ENCODE measurements around the gene PYGB.

Gene PYGB

DNA sequence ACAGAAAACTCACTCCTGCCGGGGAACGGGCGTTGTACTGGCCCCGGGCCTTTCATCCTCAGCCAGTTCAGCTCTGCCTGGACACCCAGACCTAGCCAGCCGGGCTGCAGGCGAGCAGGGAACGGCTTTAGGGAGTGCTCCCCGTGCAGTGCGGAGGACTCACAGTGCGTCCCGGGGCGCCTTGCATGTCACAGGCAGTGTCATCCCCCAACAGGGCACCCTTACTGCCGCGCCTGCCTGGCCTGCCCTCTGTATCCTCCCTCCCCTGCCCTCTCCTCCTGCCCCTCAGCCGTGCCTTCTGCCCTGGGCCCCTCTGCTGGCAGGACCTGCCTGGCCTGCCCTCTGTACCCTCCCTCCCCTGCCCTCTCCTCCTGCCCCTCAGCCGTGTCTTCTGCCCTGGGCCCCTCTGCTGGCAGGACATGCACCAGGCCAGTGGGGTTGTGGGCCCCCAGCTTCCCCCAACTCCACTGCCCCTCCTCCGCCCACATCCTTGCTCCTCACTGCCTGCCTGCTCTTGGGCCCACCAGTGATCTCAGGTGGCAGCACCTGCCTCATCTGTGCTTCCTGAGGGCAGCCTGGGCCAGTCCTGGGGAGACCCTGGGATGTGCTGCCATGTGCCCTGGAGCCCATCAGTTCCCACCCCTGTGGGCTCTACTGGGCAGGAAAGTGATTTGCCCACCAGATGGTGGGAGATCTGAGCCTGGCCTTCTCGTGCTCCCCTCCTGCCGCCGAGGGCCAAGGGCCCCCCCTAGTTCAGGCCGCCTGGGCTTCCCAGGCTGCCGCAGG lies 43.0 kb downstream of the PYGB start:
- TF ChIP-seq, protein P1, sequence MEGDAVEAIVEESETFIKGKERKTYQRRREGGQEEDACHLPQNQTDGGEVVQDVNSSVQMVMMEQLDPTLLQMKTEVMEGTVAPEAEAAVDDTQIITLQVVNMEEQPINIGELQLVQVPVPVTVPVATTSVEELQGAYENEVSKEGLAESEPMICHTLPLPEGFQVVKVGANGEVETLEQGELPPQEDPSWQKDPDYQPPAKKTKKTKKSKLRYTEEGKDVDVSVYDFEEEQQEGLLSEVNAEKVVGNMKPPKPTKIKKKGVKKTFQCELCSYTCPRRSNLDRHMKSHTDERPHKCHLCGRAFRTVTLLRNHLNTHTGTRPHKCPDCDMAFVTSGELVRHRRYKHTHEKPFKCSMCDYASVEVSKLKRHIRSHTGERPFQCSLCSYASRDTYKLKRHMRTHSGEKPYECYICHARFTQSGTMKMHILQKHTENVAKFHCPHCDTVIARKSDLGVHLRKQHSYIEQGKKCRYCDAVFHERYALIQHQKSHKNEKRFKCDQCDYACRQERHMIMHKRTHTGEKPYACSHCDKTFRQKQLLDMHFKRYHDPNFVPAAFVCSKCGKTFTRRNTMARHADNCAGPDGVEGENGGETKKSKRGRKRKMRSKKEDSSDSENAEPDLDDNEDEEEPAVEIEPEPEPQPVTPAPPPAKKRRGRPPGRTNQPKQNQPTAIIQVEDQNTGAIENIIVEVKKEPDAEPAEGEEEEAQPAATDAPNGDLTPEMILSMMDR (conservative IDR thresholded peaks at IDR 0.05): no peak
- no peak overlapping the region for H3K27ac ChIP-seq

DNA sequence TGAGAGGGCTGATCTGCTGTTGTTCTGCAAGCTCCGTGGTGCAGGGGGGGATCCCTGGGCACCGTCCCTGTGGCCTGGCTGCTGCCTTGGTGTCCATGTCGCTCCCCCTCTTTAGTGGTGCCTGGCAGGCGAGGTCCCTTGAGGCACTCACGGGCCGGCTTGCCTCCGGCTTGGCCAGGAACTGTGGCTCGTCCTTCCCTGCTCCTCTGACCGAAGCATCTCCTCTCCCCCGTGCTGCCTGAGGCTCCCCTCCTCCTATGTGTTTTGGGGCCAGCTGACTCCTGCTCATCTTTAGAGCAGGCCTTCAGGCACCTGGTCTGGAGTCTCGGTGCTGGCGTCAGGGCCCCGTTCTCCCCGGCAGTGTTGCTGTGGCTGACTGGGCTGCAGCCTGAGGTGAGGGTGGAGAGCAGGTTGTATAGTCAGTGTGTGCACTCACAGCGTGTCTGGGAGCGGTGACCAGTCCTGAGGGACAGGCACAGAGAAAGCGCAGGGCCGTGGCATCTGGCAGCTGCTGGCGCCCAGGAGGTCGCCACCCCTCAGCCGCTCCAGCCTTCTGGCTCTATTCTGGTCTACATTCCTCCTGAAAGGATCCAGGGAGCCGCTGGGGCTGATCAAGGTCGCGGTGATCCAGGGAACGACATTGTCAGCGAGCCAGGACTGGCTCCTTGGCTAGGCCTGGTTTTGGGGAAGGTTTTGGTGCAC lies 43.7 kb downstream of the PYGB start:
- TF ChIP-seq, protein P1 (conservative IDR thresholded peaks at IDR 0.05): no peak
- no peak overlapping the region for H3K27ac ChIP-seq

DNA sequence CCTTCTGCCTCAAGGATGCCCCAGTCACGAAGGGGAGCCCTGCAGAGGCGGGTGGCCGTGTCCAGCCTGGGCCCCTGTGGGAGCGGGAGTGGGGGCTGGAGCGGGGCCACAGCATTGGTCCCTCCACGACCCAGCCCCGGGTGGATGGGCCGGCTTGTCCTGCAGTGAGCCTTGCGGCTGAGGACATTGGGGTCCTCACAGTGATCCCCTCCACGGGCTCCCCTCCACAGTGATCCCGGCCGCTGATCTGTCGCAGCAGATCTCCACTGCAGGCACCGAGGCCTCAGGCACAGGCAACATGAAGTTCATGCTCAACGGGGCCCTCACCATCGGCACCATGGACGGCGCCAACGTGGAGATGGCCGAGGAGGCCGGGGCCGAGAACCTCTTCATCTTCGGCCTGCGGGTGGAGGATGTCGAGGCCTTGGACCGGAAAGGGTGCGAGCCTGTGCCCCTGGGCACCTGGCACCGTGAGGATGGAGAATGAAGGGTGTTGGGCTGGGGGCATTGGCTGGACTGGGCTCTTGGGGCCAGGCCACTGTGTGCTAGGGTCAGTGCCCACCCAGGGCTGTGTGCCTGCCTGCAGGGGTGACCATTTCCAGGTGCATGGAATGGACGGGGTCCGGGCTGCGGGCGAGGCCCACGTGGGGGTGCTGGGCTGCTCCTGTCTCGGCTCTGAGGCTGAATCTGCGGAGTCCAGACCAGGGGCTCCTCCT lies 44.4 kb downstream of the PYGB start:
- no peak overlapping the region for H3K27ac ChIP-seq
- TF ChIP-seq, protein P1 (conservative IDR thresholded peaks at IDR 0.05): no peak

DNA sequence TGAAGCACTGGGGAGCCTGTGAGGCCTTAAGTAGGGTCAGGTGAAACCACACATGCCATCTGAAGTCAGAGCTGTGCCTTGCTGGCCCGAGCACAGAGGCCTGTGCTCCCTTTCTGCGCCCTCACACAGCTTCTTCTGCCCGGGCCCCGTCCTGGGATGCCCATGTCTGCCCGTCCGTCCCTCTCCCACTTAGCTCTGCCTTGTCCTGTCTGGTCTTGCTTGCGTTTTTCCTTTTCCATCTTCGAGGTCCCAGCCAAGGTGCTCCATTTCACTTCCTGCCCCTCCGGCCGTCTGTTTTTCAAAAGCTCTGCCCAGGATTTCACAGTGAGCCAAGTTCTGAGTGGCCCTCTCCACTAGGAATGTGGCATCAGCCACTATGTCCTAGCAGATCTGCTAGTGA lies 45.6 kb downstream of the PYGB start:
- TF ChIP-seq, protein P1 (conservative IDR thresholded peaks at IDR 0.05): no peak
- H3K27ac ChIP-seq: peak overlapping the region; percentile 34

DNA sequence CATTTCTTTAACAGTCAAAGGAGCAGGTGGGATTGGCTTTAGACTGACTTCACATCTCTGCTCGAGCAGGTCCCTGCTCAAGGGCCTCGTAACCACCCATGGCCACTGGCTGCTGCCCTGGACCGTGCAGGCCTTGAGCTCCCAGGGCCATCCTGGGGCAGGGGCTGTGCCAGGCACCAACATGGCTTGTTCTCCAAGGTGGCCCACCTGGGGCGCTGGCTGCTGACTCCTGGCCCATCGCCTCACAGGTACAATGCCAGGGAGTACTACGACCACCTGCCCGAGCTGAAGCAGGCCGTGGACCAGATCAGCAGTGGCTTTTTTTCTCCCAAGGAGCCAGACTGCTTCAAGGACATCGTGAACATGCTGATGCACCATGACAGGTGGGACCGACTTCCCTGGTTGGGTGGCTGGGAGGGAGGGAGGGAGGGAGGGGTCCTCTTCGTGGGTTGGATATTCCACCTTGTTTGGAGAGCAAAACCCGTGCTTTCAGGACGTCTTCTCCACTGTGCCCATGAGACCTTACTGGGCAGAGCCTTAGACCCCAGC lies 46.1 kb downstream of the PYGB start:
- H3K27ac ChIP-seq: peak overlapping the region; percentile 34
- TF ChIP-seq, protein P1 (conservative IDR thresholded peaks at IDR 0.05): no peak

DNA sequence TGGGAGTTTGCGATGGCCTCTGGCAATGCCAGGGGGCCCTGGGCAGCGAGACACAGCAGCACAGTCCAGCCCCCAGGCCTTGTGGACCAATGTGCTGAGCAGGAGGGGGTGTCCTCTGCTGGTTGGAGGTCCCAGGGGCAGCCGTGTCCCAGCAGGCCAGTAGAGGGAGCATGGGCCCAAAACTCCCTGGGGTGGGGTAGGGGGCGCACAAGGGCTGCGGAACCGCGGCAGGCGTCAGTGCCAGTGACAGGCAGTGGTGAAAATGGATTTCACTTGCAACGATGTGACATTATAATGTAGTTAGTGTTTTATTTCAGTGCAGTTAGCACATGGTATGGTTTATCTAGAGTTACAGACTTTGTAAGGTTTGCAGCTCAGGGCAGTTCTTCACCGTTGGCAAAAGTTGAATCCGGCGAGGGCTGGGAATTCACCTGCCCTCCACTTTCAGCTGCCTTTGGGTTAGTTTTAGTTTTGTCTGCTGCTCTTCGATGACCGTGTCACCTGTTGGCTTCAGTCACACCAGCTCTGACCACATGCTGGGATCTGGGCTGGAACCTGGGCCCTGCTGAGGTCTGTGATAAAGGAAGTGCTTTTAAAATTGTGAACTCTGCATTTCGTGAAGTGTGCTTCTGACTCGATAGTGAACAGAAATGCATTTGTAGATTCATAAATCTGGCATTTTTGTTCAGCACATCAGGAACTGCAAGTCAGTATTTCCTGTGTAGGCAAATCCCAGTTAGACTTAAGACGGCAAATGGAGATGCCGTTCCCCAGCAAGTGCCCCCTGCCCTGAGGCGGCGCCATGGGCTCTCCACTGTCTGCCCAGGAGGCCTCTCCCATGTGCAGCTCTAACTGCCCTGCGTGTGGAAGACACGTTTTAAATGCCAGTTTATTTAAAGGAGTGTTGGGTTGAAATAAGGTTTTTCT lies 46.8 kb downstream of the PYGB start:
- H3K27ac ChIP-seq: peak overlapping the region; percentile 34
- TF ChIP-seq, protein P1 (conservative IDR thresholded peaks at IDR 0.05): peak; percentile 83

Measured in VCaP (cell line).